HCEC 1CT (cell line): Measurements from ENCODE around the gene LDB2.
A peak's percentile ranks its signal among the peaks of the same experiment; 100 is the strongest.
"Not testable (repeated sequence)": the region's sequence is repeated elsewhere in the genome, so short reads cannot be mapped to it uniquely, and the experiment has no call there.

ENCODE experiments used
- DNase-seq: peaks from one replicate; pipeline ENCODE4 v3.0.0-alpha.2; 2017

Gene LDB2

DNA sequence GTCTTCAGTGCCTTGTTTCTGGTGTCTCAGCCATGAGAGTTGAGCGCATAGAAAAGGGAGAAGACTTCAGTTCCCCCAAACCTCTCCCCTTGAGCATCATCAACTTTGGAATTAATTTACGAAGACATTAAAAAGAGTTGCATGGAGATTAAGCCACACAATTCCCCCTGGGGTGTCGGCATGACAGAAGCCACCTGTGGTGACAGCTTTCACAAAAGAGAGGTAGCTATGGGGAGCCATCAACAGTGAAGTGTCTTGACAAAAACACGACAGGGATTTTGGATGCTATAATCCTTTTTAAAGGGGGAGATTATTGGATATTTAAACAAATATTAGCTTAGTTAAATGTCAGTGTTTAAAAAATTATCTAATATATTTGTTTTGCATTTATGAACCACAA lies 307.6 kb downstream of the LDB2 start:
- no peak for DNase-seq

DNA sequence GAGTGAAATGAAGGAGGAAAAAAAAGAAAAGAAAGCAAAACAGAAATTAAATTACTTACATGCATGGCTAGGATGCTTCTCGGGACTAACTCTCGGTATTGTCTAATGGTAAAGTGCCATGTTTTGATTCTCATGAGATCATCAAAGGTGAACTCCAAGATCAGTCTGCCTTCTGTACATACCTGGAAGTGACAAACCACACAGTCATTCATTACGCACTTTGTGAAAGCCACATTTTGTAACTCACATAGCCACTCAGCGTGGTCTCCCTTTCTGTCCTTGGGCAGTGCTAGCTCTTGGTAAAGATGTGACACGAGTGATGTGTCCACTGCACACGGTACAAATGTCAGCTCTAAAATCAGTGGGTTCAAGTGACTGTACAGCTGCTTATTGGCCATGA lies 309.8 kb downstream of the LDB2 start:
- DNase-seq: no peak

DNA sequence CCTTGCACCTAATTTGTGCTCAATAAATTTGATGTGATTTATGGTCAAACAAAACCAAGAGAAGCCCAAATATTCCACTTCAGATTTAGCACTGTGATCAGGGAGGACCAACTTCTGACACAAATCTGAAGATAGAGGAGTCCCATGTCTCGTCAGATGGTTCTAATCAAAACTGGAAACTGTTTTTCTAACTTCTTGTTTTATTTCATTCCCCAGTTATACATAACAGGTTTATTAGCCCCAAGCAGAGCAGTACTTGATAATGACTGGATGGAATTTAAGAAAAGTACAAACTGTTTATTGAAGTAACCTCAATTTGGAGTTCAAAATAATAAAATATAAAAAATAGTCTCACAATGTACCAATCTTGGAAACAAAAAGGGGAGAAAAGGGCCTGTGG lies 310.3 kb downstream of the LDB2 start:
- no peak for DNase-seq

DNA sequence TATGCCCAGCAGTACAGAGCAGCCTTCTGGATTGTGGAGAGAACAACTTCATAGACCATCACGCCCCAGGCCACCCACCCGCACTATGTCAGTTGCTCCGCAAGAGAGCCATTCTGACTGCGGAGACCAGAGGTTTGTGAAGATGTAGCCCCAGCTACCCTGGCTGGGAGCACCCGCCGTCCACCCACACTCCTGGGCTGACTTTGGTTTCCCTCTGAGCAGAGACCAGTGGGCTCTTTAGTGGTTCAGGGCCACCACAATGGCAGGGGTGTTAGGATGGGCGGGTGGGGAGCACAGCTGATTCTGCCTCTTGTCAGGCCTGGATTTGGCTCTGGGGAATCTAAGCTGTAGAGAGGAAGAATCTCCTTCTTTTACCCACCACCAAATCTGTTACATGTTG lies 313.4 kb downstream of the LDB2 start:
- no peak for DNase-seq

DNA sequence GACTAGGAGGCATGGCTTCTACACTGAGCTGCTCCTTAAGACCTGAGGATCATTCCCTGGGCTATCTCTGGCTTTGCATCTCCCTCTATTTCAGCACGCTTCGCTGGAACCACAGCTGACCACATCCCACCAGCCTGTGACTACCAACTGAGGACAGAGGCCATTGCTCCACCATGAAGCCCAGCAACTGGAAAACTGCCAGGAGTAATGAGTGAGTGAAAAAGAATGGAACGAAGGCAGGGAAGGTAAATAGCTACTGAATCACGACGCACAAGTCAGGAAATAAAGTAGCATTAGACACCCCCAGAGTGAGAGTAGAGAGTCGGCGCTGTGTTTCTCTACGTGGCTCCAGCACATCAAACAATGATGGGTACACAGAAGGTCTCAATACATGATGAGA lies 314.7 kb downstream of the LDB2 start:
- DNase-seq: no peak

DNA sequence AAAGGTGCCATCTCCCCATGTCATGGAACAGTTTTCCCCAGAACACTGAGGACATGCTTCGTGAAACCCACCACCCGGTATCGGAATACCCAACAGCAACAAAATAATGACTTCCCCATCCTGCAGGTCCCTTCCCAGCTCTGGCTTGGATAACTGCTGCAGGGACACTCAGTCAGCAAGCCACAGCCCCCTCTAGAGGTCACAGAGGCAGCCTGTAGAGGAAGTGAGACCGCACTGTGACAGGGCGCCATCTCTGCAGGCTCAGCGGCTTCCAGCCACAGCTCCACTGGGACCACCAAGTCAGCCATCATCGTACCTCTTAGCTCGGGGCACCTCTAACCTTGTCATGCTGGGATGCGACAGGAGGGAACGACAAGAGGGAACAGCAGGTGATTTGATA lies 315.9 kb downstream of the LDB2 start:
- no peak for DNase-seq

DNA sequence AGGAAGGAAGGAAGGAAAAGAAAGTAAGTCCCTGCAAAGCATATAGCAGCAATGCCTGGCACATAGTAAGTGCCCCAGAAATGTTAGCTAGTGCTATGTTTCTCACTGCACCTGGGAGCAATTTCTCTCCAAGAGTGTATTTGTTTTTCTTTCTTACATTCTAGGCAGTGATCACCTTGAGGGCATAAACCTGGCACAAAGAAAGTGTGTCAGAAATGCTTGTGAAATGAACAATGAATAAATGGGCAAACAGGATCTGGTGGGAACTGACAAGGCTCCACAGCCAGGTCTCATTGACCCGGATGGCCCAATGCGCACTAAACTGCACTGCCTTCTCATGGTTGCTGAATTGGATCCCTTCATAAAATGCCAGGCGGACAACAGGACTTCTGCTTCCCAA lies 316.4 kb downstream of the LDB2 start:
- DNase-seq: no peak

DNA sequence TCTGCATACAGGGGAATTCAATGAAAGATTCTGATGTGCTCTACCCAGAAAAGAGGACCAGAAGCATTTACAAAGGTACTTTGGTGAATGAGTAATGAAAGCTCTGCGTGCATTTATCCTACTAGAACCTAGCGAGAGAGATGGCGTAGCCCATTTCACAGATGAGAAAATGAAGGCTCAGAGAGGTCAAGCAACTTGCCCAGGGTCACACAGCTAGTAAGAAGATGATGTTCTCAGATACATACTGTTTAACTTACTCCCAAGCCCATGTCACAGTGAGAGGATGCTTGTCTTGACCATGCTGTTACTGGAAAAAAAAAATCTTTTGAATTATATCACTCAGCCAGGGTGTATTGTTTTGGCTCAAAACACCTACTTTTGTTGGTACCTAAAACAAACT lies 317.3 kb downstream of the LDB2 start:
- no peak for DNase-seq

DNA sequence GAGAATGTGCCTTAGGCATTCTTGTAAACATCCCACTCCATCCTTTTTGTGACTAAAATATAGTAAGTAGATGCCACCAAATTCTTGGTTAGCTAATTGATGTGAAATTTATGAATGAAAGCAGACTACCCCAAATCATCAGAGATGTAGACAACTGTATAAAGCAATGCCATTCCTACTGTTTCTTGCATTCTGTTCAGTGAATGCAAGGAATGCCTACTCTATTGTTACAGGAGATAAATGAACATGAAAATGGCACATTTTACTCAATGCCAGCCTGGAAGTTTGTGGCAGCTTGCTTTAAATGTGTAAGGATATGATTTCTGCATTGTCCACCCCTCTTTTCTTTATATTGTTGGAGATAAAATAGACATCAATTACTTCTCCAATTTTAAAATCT lies 317.9 kb downstream of the LDB2 start:
- no peak for DNase-seq

DNA sequence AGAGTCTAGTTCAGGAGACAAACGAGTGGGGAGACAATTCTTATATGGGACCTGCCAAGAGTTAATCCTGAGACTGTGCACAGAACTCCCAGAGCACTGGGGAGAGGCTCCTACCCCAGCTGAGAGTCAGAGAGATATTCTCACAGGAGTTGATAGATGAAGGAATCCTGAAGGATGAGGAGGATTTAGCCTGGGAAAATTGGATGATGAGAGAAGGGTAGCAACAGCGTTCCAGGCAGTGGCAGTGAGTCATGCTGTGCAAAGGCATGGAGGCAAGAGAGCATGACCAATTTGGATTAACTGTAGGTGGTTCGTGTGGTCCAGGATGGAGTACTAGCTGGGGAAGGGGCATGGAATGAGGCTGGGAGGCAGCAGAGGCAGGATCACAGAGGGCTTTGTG lies 318.6 kb downstream of the LDB2 start:
- DNase-seq: peak; percentile 30

DNA sequence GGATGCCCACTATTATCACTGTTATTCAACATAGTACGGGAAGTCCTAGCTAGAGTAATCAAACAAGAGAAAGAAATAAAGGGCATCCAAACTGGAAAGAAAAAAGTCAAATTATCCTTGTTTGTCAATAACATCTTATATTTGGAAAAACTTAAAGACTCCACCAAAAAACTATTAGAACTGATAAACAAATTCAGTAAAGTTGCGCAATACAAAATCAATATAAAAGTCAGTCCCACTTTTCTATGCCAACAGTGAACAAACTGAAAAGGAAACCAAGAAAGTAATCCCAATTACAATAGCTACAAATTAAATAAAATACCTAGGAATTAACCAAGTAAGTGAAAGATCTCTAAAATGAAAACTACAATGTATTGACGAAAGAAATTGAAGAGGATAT lies 321.3 kb downstream of the LDB2 start:
- no peak for DNase-seq

DNA sequence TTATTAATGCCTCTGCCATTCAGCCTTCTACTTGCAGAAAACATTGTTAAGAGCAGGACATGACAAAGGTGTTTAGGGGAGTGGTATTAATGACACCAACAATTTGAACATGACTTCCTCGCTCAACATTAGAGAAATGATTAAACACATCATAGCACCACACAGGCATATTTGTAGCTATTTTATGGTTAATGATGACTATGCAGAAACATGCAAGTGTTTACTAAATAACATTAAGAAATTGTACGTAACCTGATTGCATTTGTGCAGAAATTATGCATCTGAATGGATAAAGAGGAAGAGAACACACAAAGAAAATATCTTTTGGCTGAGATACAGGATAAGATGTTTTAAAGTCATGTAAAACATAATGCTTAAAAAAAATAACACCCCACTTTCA lies 323.5 kb downstream of the LDB2 start:
- DNase-seq: no peak

DNA sequence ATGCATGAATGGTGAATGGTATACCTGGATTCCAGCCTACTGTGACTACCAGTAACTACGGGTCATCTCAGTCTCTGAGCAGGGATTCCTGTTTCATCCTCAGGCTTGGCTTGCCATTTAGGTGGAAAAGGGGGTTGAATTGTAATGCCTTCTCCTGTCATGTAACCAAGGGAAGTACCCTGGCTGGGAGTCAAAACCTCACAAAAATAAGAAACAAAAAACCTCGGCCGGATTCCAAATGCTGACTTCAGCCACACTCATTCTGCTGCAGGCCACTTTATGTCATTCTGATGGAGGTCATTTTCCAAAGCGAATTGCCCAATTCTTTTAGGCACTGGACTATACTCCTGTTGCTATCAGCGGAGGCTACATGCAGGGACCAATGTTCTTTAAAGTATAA lies 324.7 kb downstream of the LDB2 start:
- peak; percentile 20 for DNase-seq

DNA sequence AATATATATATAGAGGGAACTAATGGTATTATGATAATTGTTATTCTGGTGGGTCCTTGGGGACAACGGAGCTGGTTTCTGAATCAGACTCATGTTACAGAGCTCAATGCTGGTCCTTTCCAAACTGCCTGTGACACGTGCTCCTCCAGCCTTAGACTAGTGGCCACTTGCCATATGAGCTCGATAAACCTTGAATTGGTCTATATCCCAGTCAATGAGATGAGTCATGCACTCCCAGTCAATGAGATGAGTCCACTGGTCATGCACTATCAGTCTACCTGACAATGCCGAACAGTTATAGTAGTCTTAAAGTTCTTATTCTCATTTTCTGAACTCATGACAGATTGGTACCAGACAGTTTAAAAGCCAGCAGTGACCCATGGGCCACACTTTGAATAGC lies 325.2 kb downstream of the LDB2 start:
- DNase-seq: no peak

DNA sequence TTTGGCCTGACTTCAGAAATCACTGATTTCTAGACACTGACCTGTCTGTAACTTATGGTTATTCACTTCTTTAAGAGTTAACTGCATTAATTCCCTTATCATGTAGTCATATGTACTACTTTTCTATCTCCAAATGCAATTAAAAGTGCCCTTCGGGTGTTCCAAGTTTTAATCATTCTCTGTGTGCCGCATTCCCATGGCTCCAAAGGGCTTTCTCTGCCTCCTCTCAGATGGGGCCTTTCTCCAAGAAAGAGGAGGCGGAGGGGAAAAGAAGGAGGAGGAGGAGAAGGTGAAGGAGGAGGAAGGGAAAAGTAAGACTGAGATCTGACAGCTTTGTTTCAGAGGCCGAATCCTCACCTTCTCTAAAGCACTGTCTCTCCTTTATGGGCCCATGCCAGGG lies 325.8 kb downstream of the LDB2 start:
- DNase-seq: no peak

DNA sequence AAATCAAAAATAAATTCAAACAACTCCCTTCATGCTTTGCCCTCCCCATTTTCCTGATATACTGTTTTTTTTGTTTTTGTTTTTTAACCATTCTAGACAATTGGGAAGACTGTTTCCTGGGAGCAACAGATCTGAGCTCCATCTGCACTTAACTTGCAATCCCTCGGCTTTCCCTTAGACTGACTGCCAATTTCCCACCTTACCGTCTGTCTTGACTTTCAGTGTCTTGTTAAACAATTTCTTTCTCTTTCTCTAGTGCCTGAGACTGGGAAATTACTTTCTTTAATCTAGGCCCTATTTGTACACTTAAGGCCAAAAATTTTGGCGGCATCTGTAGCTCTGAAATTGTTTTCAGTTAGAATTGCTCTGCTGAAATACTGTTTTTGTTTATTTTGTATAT lies 326.3 kb downstream of the LDB2 start:
- DNase-seq: no peak

DNA sequence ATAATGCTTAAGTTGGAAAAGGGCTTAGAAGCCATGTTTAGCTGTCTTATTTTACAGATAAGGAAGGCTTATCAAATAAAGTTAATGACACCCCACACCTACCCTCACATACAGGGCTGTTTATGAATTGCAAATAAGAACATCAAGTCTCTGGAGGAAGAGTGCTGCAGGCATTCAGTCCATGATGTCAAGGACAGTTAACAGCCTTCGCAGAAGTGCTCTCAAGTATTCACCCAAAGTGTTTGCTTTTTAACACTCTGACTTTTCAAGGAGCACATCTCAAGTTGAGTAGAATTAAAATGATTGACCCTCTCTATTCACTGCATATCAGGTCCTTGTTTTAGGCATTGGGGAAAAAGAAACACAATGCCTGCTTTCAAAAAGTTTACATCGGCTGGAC lies 328.7 kb downstream of the LDB2 start:
- no peak for DNase-seq

DNA sequence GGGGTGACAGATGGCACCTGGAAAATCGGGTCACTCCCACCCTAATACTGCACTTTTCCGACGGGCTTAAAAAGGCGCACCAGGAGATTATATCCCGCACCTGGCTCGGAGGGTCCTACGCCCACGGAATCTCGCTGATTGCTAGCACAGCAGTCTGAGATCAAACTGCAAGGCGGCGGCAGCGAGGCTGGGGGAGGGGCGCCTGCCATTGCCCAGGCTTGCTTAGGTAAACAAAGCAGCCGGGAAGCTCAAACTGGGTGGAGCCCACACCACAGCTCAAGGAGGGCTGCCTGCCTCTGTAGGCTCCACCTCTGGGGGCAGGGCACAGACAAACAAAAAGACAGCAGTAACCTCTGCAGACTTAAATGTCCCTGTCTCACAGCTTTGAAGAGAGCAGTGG lies 341.1 kb downstream of the LDB2 start:
- not testable (repeated sequence) for DNase-seq

DNA sequence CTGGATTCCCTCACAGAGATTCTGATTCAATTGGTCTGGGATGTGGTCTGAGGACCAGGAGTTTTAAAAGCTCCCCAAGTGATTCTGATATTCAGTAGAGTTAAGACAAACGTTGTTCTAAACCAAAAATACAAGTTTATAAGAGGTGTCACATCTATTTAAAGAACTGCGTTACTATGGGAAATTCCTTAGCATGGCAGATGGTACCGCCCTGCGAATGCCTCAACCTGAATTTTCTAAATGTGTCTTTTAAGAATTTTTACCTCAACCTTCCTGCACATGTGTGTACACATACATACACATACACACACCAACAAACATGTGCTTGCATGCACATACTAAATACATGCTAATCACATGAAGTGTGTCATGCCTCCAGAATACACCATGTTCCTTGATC lies 343.3 kb downstream of the LDB2 start:
- no peak for DNase-seq

DNA sequence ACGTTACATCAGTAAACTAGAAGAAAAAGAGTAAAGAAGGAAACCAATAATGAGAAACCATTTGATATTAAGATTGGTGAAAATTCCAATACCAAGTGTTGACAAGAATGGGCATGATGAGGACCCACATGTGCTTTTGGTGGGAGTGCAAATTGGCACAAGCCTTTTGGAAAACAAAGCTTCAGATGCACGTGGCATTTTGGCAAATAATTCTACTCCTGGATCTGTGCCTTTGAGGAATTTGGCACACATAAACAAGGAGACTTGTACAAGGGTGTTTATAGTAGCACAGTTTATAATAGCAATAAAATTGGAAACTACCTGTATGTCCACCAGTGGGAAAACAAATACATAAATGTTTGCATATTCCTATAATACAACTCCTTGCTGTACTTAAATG lies 347.9 kb downstream of the LDB2 start:
- no peak for DNase-seq

DNA sequence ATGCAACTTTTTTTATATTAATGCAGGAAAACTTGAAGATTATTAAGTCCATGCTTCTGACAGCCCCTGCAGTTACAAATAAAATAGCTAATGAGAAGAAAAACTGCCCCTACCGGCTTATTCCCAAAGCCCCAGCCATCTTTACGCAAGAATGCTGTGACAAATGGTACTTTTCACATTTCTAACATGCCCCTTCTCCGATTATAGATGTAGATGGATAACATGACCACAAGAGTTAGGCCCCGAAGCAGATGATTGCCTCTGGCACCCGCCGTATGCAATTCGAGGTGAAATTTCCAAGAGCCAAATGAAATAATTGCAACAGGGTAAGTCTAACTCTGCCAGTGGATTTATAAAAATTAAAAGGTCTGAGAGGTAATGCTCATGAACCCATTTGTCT lies 352.8 kb downstream of the LDB2 start:
- no peak for DNase-seq

DNA sequence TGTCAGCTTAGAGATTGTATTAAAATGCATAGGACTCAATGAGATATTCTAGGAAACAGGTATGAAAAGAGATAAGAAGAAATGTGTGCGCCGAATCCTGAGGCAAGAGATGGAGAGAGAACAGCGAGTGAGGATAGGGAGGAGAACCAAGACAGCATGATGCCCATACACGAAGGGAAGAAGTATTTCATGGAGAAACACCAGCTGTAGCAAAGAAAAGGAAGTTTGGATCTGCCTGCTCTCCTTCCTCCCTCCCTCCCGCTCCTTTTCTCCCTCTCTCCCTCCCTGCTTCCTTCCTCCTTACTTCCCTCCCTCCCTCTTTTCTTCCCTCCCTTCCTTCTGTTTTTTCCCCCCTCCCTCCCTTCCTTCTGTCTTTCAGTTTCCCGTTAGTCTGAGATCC lies 353.6 kb downstream of the LDB2 start:
- no peak for DNase-seq

DNA sequence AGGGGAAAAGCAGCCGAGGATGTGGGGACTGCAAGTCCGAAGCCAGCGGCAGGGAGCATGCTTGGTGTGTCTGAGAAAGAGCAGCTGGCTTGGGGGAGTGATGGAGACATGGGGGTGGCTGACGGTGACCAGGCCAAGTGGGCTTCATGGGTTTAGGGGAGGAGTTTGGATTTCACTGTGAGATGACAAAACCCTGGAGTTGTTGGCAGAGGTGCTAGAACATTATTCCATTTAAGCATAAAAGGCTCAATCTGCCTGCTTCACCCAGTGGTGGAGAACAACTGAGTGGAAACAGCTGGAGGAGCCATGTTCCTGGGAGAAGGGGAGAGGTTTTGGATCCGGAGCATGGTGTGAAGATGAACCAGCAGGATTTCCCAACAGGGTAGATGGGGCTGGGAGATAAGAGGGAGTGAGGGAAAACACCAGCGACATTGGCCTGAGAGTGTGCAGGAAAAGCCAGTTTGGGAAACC lies 354.2 kb downstream of the LDB2 start:
- DNase-seq: no peak

DNA sequence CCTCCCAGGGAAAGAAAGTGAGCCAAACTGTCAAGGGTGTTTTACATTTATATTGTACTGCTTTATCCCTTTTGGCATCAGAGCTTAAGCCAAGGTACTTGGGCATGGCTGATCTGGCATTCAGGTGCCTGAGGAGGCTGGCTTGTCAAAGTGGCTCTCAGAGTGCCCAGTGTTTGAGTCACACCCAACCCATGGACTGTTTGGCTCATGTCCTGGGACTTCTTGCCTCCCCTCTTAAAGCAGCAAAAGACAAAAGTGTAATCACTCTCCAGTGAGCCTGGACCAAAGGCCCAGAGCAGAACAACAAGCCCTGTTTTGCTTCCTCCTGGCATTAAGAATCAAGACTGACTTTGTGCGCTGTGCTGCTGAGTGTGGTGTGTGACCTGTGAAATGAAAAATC lies 360.5 kb downstream of the LDB2 start:
- no peak for DNase-seq

DNA sequence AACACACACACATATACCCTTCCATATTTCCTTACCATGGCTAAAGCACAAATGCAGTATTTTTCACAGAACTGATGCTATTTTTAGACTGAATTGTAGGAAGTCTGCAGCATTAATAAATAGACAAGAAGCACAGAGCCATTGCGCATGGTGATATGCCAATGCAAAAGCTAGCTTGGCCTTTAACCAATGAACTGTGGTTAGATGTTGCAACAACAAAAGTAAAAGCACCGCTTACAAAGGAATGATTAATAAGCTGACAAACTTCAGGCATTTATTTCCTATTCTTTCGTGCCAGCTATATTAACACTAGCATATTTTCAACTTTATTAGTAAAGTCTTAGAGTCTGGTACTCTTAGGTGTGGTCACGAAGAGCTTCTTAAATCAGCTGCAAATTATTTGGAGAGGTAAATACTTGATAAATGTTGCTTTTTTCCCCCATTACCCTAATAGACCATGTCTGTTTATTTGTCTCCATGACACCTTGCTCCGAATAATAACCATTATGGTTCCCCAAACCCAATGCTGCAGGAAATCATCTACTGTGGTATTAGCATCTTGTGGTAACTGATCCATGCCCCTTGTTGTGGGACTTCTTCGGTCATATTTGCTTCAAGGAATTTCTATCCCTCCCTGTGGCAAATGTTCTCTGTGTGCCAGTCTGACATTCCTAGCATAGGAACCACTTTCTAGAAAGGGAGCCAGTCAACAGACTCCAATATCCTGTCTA lies 366.0 kb downstream of the LDB2 start:
- DNase-seq: peak; percentile 75
